Muscle of leg (tissue), 11 donors: Measurements from ENCODE around the gene CNTD1. TPM values are rescaled to one million over a fixed set of nuclear protein-coding genes. Genes with fewer than 3 reads are reported as not detected.

Experiments
- DNase-seq: peaks from one replicate; pipeline ENCODE4 v3.0.0; 2013
- H3K27ac ChIP-seq: one replicate; pipeline ENCODE4 v1.5.1; 2013; ENCODE audit warnings: mild to moderate bottlenecking, low read length, control low read depth
- H3K27me3 ChIP-seq: one replicate; pipeline ENCODE4 v1.6.1; 2013; ENCODE audit warnings: low read length; ENCODE audit not compliant: control insufficient read depth, insufficient read depth
- H3K36me3 ChIP-seq: one replicate; pipeline ENCODE4 v1.6.1; 2013; ENCODE audit warnings: low read length; ENCODE audit not compliant: control insufficient read depth, insufficient read depth
- H3K4me1 ChIP-seq: one replicate; pipeline ENCODE4 v1.6.1; 2013; ENCODE audit warnings: low read length; ENCODE audit not compliant: control insufficient read depth, insufficient read depth
- H3K4me3 ChIP-seq: one replicate; pipeline ENCODE4 v1.5.1; 2013; ENCODE audit warnings: low read length, control low read depth
- H3K9me3 ChIP-seq: replicated peaks from 2 replicates; pipeline ENCODE4 v1.6.1; 2013; ENCODE audit warnings: low read depth, low read length; ENCODE audit not compliant: control insufficient read depth
- WGBS: methylation state at CpG from one replicate; pipeline ENCODE4 v1.1.5; 2013; ENCODE audit warnings: missing lambda C conversion rate; ENCODE audit not compliant: insufficient coverage; 5-methylcytosine and 5-hydroxymethylcytosine counted together
- polyA plus RNA-seq, 8 donors: library from polyadenylated mRNA; unstranded; fragments of 120-200 nt; gene quantifications; one replicate each; pipeline versions ENCODE4 v1.2.1 to v1.2.3, GENCODE V29; 2013; ENCODE audit warnings: inconsistent platforms in 1 of 8, low replicate concordance in 1 of 8; ENCODE audit not compliant: insufficient read length in 8 of 8, insufficient read depth in 1 of 8
- total RNA-seq: library from RNA; stranded (reverse); fragments of 120-200 nt; gene quantifications from one replicate; pipeline ENCODE4 v1.2.4, GENCODE V29; 2013

CNTD1 gene
- total and polyA plus RNA-seq, 9 donors: 0.04 to 1.6 (median 0.79) TPM

GRCh38 chr17:42830971-42831370 lies 32.3 kb downstream of the CNTD1 start:
- DNase-seq: no peak
- peaks cover 3% of the 10 kb centered on the region for H3K9me3 ChIP-seq
- peaks cover 13% of the 10 kb centered on the region for H3K36me3 ChIP-seq
- H3K27me3 ChIP-seq: no peaks in the 10 kb centered on the region
- peaks cover 6% of the 10 kb centered on the region for H3K4me1 ChIP-seq
- no peak overlapping the region for H3K4me3 ChIP-seq
- H3K27ac ChIP-seq: no peak overlapping the region

GRCh38 chr17:42832213-42832933 lies 33.7 kb downstream of the CNTD1 start:
- Histone ChIP-seq H3K36me3 (peaks cover 27% of the 10 kb centered on the region), H3K27ac (peak overlapping the region; percentile 74), H3K9me3 (peaks cover 3% of the 10 kb centered on the region), H3K4me1 (peaks cover 6% of the 10 kb centered on the region), H3K4me3 (peak overlapping the region; percentile 79), H3K27me3 (no peaks in the 10 kb centered on the region)
- DNase-seq: no peak
- WGBS: 75% methylated on average over 3 of the region's 9 CpGs

GRCh38 chr17:42832934-42833766 lies 34.5 kb downstream of the CNTD1 start, which contains the start of gene PSME3:
PSME3 (plus strand) TSS chr17:42833397; CDS start chr17:42833632, 235 bp downstream.
- DNase-seq: peak; percentile 96
- H3K9me3 ChIP-seq: peaks cover 3% of the 10 kb centered on the region
- peaks cover 34% of the 10 kb centered on the region for H3K36me3 ChIP-seq
- peaks cover 6% of the 10 kb centered on the region for H3K4me1 ChIP-seq
- H3K4me3 ChIP-seq: peak within 1 kb of the TSS; percentile 79
- under 1% methylated on average over 50 of the region's 71 CpGs for WGBS
- peak within 1 kb of the TSS; percentile 74 for H3K27ac ChIP-seq
- H3K27me3 ChIP-seq: no peaks in the 10 kb centered on the region

DNA sequence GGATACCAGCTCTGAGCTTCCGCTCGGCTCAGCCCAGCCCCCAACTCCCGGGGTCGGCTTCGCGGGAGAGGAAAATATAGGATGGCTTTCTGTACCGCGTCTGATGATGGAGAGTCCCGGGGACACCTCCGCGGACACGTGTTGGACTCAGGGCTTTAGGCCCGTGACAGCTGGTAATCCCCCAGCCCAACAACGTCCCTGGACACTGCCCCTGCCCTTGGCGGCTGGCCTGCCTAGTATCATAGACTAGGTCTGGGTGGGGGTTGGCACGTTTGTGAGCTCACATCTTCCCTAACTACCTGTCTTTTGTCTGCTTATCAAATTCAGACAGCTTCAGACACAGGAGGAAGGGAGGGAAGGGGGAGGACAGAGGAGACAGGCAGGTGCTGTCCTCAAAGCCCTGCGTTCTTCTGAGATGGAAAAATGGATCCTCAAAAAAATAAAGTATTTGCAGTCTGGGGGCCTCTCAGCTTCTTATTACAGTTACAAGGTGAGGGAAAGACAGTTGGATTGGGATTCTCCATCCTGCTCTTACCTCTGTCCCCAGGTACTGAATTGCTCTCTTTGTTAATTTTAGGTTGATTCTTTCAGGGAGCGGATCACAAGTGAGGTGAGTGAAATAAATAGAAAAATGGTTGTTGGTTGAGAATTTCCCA lies 35.2 kb downstream of the CNTD1 start:
- DNase-seq: no peak
- Histone ChIP-seq H3K4me3 (peak overlapping the region; percentile 79), H3K27ac (peak overlapping the region; percentile 74), H3K9me3 (peaks cover 3% of the 10 kb centered on the region), H3K4me1 (peaks cover 6% of the 10 kb centered on the region), H3K27me3 (no peaks in the 10 kb centered on the region), H3K36me3 (peaks cover 42% of the 10 kb centered on the region)
- 1% methylated on average over 11 of the region's 18 CpGs for WGBS

GRCh38 chr17:42835732-42836131 lies 37.1 kb downstream of the CNTD1 start:
- Histone ChIP-seq H3K4me3 (no peak overlapping the region), H3K9me3 (peaks cover 3% of the 10 kb centered on the region), H3K36me3 (peaks cover 58% of the 10 kb centered on the region), H3K4me1 (peaks cover 6% of the 10 kb centered on the region), H3K27me3 (no peaks in the 10 kb centered on the region), H3K27ac (no peak overlapping the region)
- no peak for DNase-seq
- WGBS: no CpG with 5 or more reads among the region's 6 CpGs

GRCh38 chr17:42841975-42842685 lies 43.5 kb downstream of the CNTD1 start:
- no peaks in the 10 kb centered on the region for H3K9me3 ChIP-seq
- H3K36me3 ChIP-seq: peaks cover 84% of the 10 kb centered on the region
- 84% methylated on average over 4 of the region's 11 CpGs for whole genome bisulfite sequencing
- no peak overlapping the region for H3K4me3 ChIP-seq
- peaks cover 4% of the 10 kb centered on the region for H3K4me1 ChIP-seq
- no peak overlapping the region for H3K27ac ChIP-seq
- DNase-seq: no peak
- no peaks in the 10 kb centered on the region for H3K27me3 ChIP-seq

DNA sequence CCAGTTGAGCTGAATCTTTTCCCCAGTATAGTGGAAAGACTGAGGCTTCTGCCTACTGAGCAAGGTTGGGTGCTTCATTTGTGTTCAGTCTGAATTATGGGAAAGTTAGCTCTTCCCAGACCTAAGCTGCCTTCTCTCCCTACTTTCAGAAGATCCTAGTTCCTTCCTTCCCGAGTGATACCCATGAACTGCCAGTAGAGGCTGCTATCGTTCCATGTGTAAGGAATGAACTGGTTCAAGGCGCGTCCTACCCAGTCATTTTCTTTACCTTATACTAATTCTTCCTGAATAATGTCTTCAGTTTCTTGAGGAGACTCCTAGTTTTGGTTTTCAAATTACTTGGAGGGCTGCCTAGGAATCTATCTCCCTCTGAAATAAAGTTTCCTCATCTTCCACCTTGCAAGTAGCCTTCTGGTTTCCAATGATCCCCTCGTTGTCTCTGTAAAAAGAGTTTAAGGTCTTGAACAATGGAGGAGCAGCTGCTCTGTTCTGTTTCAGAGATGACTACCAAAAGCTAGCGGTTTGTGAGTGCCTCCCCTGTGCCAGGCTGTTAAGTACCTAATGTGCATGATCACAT lies 44.8 kb downstream of the CNTD1 start:
- Histone ChIP-seq H3K4me1 (peaks cover 4% of the 10 kb centered on the region), H3K4me3 (no peak overlapping the region), H3K9me3 (no peaks in the 10 kb centered on the region), H3K36me3 (peaks cover 70% of the 10 kb centered on the region), H3K27me3 (no peaks in the 10 kb centered on the region), H3K27ac (no peak overlapping the region)
- WGBS: no CpG with 5 or more reads among the region's 6 CpGs
- peak; percentile 76 for DNase-seq

DNA sequence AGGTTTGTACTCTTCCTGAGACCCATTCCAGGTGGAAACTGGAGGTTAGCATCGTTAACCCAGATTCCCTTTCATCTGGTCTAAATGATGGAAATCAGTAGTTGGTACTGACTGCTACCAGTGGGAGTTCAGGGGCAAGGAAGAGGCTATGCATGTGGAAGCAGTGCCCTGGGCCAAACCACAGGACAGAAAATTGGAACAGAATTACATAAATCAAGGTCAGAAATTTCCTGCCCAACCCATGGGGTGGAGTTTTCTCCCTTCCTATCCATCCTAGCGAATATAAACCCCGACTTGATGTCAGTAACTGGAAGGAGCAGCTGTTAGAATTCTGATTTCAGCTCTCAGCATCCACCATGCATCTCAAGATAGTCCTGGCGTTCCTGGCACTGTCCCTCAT lies 45.6 kb downstream of the CNTD1 start, which contains the start of gene AOC2:
AOC2 (plus strand) TSS at position 310 of the 400 bp plus-strand sequence; CDS start at position 357, 47 bp downstream.
- Histone ChIP-seq H3K27ac (no peak within 1 kb of the TSS), H3K4me3 (no peak within 1 kb of the TSS), H3K4me1 (peaks cover 4% of the 10 kb centered on the region), H3K36me3 (peaks cover 62% of the 10 kb centered on the region), H3K9me3 (no peaks in the 10 kb centered on the region), H3K27me3 (no peaks in the 10 kb centered on the region)
- no peak for DNase-seq
- 91% methylated on average over 1 of the region's 4 CpGs for WGBS

GRCh38 chr17:42844761-42845555 lies 46.3 kb downstream of the CNTD1 start:
- no peaks in the 10 kb centered on the region for H3K27me3 ChIP-seq
- WGBS: 87% methylated on average over 17 of the region's 24 CpGs
- DNase-seq: no peak
- no peak overlapping the region for H3K27ac ChIP-seq
- no peak overlapping the region for H3K4me3 ChIP-seq
- H3K36me3 ChIP-seq: peaks cover 56% of the 10 kb centered on the region
- H3K9me3 ChIP-seq: no peaks in the 10 kb centered on the region
- H3K4me1 ChIP-seq: peaks cover 9% of the 10 kb centered on the region
